ENCODE data around the gene TCL1A. TPM values are rescaled to one million over a fixed set of nuclear protein-coding genes. Genes with fewer than 3 reads are reported as not detected.

Gene TCL1A
- total RNA-seq, 1 donor from 2014 or later: not detected

DNA sequence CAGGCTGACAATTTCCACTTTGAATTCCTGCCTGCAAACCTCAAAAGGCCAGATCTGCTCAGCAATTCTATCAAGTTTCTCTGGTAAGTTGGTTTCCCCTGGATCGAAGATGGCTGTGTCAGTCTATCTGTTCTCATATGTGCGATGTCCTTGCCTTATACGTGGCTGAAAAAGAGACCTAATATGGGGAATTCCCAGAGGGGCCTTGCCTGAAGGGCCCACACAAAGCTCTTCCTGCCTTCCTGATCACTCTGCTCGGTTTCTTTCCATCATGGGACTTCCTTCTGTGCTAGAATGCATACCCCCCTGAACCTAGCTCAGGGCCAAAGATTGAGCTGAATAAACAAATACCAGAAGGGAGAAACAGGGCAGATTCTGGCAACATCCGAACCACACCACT, 14.5 kb downstream of the TCL1A start:
- H3K9me3 Mint-ChIP-seq: peaks cover 2% of the 10 kb centered on the region
- peaks cover 4% of the 10 kb centered on the region for H3K27me3 Mint-ChIP-seq (ENCODE audit: insufficient read depth, low read depth)
- H3K4me1 ChIP-seq: peaks cover 28% of the 10 kb centered on the region
- H3K27ac ChIP-seq: no peak overlapping the region
- H3K4me2 ChIP-seq: no peak overlapping the region
- H4K20me1 ChIP-seq (ENCODE audit: low read depth): no peaks in the 10 kb centered on the region
- H2AFZ ChIP-seq (replicated peaks): peak overlapping the region; percentile 88
- peaks cover 11% of the 10 kb centered on the region for H3F3A ChIP-seq (ENCODE audit: low read depth)
- no peak overlapping the region for H3K27ac Mint-ChIP-seq
- no peak overlapping the region for H3K4me3 ChIP-seq
- no peak overlapping the region for H3K4me3 Mint-ChIP-seq
- TF ChIP-seq EZH2phosphoT487 (IDR thresholded peaks at IDR 0.05) (no peak), EZH2 (IDR thresholded peaks at IDR 0.05) (no peak)
- TF ChIP-seq, protein P1, sequence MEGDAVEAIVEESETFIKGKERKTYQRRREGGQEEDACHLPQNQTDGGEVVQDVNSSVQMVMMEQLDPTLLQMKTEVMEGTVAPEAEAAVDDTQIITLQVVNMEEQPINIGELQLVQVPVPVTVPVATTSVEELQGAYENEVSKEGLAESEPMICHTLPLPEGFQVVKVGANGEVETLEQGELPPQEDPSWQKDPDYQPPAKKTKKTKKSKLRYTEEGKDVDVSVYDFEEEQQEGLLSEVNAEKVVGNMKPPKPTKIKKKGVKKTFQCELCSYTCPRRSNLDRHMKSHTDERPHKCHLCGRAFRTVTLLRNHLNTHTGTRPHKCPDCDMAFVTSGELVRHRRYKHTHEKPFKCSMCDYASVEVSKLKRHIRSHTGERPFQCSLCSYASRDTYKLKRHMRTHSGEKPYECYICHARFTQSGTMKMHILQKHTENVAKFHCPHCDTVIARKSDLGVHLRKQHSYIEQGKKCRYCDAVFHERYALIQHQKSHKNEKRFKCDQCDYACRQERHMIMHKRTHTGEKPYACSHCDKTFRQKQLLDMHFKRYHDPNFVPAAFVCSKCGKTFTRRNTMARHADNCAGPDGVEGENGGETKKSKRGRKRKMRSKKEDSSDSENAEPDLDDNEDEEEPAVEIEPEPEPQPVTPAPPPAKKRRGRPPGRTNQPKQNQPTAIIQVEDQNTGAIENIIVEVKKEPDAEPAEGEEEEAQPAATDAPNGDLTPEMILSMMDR (IDR thresholded peaks at IDR 0.05): no peak
- DNase-seq (ENCODE audit: low spot score): no peak
- no peaks in the 10 kb centered on the region for H3K79me2 ChIP-seq (ENCODE audit: low read depth)
- peaks cover 5% of the 10 kb centered on the region for H3K4me1 Mint-ChIP-seq
- no peaks in the 10 kb centered on the region for H3K9me3 ChIP-seq (ENCODE audit: low read depth)
- no peaks in the 10 kb centered on the region for H3K27me3 ChIP-seq
- H3K9ac ChIP-seq: no peak overlapping the region
- H3K36me3 Mint-ChIP-seq: no peaks in the 10 kb centered on the region
- H3K36me3 ChIP-seq: no peaks in the 10 kb centered on the region

DNA sequence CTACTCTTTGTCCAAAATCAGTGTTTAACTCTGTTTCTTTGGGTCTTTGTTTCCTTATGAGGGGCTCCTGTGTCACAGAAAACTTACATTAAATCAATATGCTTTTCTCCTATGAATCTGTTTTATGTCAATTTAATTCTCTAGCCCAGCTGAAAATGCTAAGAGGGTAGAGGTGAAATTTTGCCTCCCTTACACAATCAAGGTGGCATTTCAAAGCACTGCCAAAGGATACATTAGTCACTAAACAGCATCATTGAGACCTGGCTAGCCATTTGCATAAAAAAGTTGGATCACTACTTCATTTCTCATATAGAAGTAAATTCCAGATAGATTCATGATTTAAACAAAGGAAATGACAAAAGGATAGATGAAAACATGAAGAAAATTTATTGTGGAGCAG, 15.6 kb downstream of the TCL1A start:
- Mint-ChIP-seq H3K36me3 (no peaks in the 10 kb centered on the region), H3K4me1 (peaks cover 5% of the 10 kb centered on the region), H3K9me3 (peaks cover 2% of the 10 kb centered on the region), H3K27me3 (ENCODE audit: insufficient read depth, low read depth) (peaks cover 4% of the 10 kb centered on the region), H3K4me3 (no peak overlapping the region), H3K27ac (no peak overlapping the region)
- H4K20me1 ChIP-seq (ENCODE audit: low read depth): no peaks in the 10 kb centered on the region
- H3K27ac ChIP-seq: no peak overlapping the region
- no peak for DNase-seq (ENCODE audit: low spot score)
- no peak overlapping the region for H2AFZ ChIP-seq (replicated peaks)
- H3K4me3 ChIP-seq: no peak overlapping the region
- H3K4me2 ChIP-seq: no peak overlapping the region
- H3K4me1 ChIP-seq: peaks cover 28% of the 10 kb centered on the region
- H3K9me3 ChIP-seq (ENCODE audit: low read depth): no peaks in the 10 kb centered on the region
- no peak overlapping the region for H3K9ac ChIP-seq
- H3K36me3 ChIP-seq: no peaks in the 10 kb centered on the region
- no peaks in the 10 kb centered on the region for H3K79me2 ChIP-seq (ENCODE audit: low read depth)
- no peaks in the 10 kb centered on the region for H3K27me3 ChIP-seq
- peaks cover 11% of the 10 kb centered on the region for H3F3A ChIP-seq (ENCODE audit: low read depth)
- TF ChIP-seq, protein P1 (IDR thresholded peaks at IDR 0.05): no peak
- no peak for TF ChIP-seq EZH2phosphoT487 (IDR thresholded peaks at IDR 0.05)

DNA sequence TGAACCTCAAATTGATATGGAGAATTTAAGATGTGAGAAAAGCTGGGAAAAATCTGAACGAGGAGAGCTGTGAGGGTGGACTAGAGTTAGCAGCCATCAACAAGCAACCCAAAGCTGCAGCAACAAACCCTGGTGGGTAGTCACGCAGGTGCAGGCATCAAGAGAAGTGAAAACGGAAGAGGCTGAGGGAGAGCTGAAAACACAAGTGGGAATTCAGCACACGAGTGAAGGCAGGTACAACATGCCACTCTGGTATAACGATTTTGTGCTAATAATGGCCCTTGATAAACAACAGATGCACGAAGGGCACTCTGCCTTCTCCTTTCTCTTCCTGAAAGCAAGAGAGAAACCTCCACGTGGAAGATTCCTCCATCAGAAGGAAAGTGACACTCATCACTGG, 16.2 kb downstream of the TCL1A start:
- Histone ChIP-seq H2AFZ (replicated peaks) (no peak overlapping the region), H4K20me1 (ENCODE audit: low read depth) (no peaks in the 10 kb centered on the region), H3K27ac (no peak overlapping the region), H3K4me2 (no peak overlapping the region), H3F3A (ENCODE audit: low read depth) (peaks cover 11% of the 10 kb centered on the region), H3K79me2 (ENCODE audit: low read depth) (no peaks in the 10 kb centered on the region), H3K9ac (no peak overlapping the region), H3K4me1 (peaks cover 32% of the 10 kb centered on the region), H3K27me3 (no peaks in the 10 kb centered on the region), H3K4me3 (no peak overlapping the region), H3K9me3 (ENCODE audit: low read depth) (no peaks in the 10 kb centered on the region), H3K36me3 (no peaks in the 10 kb centered on the region)
- no peak overlapping the region for H3K4me3 Mint-ChIP-seq
- H3K27ac Mint-ChIP-seq: no peak overlapping the region
- no peak for TF ChIP-seq EZH2phosphoT487 (IDR thresholded peaks at IDR 0.05)
- TF ChIP-seq, protein P1 (IDR thresholded peaks at IDR 0.05): no peak
- no peak for TF ChIP-seq EZH2 (IDR thresholded peaks at IDR 0.05)
- H3K27me3 Mint-ChIP-seq (ENCODE audit: insufficient read depth, low read depth): peaks cover 5% of the 10 kb centered on the region
- H3K4me1 Mint-ChIP-seq: peaks cover 6% of the 10 kb centered on the region
- H3K36me3 Mint-ChIP-seq: no peaks in the 10 kb centered on the region
- peaks cover 2% of the 10 kb centered on the region for H3K9me3 Mint-ChIP-seq
- DNase-seq (ENCODE audit: low spot score): no peak

Measured in neural progenitor cell (in vitro differentiated cells).